Daoy (cell line): ENCODE results near the gene ANKS1B. TPM values are rescaled to one million over a fixed set of nuclear protein-coding genes. Genes with fewer than 3 reads are reported as not detected.

ENCODE experiments used
- DNase-seq: peaks from one replicate; pipeline ENCODE4 v3.0.0-alpha.2; 2015; ENCODE audit warnings: low read depth
- total RNA-seq: library from RNA; depleted of rRNA; stranded (reverse); fragments of >200 nt; shearing (Covaris generic); gene quantifications from 2 replicates; pipeline ENCODE4 v1.2.3, GENCODE V29; 2014

ANKS1B gene
- total RNA-seq, 1 experiment from 2014 or later, result 36.8 TPM

DNA sequence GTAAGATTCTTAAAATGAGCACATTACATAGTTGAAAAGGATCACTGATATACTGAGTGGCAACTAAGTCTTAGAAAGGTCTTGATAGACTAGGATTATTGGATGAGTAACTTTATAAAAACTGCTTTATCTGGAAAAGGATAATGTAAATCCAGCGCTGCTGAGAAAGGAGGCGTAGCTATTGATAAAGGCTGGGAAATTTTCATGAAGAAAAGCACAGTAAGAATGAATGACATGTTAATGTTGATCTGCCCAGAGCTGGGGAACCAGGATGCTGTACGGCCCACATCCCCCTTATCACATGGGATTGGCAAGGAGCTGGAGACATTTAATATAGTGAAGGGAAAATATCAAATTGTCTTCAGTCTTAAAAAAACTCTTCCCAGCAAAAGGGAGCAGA, 1165.7 kb downstream of the ANKS1B start:
- no peak for DNase-seq

DNA sequence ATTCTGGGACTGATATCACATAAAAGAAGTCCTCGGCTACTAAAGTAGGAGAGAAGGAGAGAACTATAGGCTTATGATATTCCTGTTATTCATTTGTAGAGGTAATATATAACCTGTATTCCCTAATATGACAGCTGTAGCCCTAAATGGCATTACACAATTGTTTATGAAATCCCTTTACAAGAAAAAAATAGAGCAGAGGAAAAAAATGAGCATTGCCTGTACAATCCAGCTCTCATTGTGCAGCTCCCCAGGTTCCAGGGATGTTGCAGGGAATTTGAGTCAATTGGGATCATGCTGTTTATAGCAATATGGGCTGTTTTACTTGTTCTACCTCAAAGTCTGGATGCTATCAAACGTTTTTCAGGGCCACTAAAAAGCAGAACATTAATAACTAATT, 1166.5 kb downstream of the ANKS1B start:
- no peak for DNase-seq

DNA sequence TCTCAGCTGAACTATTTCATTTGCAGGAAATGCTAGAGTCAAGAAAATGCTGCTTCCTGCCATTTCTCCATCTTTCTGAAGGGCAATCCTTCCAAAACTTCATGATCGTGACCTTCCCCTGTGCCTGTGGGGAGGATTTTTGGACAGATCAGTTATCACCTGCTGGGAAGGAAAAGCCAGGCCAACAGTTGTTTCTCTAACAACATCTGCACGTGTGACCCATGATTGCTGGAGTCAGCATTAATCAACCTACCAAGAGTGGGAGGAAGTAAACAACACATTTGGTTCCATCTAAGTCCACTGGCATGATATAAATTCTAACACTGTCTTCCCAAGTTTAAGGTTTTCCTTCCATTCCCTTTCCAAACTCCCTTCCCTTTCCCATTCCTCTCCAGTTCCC, 1167.0 kb downstream of the ANKS1B start:
- DNase-seq, result no peak

DNA sequence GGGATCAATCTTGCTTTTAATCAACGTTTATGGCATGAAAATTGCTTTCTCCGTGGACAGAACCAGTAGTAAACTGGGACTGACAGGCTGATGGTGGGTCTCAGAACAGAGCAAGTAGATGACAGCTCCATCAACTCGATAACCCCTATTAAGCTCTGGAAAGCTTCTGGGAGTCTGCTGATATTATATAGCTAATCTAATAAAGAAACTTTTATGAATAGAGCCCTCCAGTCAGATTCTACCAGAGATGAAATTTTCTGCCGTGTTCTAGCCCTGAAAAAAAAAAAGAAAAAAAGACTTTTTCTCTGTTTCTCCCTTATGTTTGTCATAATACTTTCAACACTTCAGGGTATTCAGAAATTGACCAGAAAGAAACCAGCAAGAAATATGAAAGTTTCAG, 1168.0 kb downstream of the ANKS1B start:
- no peak for DNase-seq

DNA sequence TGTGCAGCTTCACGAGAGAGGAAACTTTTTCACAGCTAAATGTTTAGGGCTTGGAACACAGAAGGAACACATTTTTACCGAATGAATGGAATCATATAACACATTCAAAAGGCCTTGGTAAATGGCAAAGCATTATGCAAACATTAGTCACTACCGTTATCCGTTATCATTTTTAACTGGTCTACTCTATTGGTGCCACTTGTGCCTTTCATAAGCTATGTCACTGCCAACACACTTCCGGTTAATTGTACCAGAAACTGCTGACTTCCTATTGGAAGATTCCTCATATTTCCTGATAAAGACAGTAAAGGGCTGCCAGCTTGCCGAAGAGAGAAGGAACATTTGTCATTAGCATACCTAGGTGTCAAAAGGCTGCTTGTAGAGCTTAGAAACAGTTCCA, 1170.5 kb downstream of the ANKS1B start:
- peak; percentile 52 for DNase-seq

DNA sequence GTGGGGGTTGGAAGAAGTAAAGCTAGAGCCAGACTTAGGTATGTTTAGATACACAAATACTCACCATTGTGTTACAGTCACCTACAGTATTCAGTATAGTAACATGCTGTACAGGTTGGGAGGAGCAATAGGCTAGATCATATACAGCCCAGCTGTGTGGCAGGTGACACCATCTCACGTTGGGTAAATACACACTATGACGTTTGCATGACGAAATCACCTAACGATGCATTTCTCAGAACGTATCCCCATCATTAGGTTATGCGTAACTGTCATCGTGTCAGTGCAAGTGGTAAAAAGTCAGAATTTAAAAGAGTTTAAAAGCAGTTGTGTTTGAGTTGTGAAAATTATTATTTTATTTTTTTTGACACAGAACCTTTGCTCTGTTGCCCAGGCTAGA, 1172.5 kb downstream of the ANKS1B start:
- DNase-seq, result no peak

DNA sequence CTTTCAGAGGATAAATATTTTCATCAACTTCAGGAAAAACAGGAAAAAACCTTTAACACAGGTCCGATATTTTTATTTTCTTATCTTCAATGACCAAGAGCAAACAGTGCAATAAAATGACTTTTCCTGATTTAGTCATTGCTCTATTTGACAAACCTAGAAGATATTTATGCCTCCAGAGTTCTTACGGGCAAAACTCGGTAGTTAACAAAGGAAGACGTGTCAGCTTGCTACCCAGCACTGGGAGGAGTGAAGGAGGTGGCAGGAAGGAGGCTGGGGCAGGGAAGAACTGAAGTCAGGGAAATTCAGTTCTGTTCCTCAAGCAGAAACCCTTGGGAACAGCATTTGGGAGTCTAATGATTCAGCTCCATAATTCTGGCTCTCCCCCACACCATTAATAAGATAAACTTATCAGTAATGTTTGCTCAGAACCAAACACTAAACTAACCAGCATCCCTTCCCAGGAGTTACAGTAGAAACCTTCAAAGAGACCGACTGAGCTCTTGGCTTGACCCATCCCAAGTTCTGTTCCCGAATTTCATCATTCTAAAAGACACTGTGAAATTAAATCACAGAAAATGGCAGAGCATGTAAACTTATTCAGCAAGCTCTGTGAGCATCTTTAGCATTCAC, 1176.4 kb downstream of the ANKS1B start:
- DNase-seq, result peak; percentile 22

DNA sequence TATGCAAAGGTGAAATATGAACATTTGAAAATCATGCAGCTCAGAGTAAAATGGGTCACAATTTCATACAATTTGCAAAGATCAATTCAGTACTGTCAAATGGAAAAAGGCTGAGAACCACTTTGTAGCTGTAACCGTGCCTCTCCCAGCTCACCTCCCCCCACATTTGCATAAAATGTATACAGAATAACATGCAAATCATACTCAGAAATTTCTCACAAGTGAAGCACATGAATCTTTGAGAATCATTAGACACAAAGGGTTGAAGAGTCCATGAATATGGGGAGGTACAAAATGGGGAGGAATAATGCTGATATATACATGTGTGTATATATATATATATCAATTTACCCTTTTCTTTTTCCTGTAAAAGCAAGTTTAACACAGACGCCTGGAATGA, 1177.5 kb downstream of the ANKS1B start:
- DNase-seq, result no peak

DNA sequence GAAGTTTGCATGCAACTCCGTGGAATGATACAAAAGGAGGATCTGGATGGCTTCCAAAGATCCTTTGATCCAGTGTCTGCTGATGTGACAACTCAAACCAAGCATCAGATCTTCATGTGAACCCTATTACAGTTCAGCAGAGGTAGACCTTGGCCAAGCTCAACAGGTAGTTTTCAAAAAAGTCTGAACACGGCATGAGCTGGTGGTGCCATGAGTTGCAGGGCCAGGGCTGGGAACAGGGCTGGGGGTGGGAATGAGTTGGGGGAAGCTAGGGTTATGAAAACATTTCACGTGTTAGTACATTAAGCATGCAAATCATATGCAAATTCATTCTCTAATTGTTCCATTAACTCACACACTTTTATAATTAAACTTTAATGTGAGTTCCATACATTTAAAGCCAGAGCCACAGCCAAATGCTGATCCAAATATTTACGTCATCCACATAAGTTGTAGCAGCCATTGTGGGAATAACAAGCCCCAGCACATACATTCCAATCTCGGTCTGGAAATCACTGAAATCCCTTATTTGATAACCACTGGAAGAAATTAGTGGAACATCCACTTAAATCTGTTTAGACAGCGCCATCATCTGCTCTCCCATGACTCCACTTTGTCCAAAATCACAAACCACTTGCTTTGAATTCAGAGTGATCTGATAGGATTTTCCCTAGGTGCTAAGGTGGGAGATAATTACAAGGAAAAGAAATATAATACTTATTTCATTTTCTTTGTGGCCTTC, 1181.1 kb downstream of the ANKS1B start:
- no peak for DNase-seq

DNA sequence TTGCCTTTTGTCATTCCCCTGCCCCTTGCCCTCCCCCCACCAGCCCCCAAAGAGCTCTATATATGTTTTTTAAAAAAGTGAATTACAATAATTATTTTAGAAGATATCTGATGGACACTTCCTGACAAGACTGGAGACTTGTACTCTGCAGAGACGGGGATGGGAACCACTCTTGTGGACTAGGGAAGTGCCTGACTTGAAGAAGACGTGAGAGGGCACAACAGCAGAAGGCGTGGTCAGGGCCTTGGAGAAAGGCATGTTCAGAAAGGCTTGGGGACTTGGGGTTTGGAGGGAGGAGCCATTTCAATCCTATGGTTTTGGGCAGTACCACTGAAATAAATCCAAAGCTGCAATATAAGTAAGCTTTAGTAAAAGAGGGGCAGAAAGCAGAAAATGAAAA, 1184.9 kb downstream of the ANKS1B start:
- no peak for DNase-seq

DNA sequence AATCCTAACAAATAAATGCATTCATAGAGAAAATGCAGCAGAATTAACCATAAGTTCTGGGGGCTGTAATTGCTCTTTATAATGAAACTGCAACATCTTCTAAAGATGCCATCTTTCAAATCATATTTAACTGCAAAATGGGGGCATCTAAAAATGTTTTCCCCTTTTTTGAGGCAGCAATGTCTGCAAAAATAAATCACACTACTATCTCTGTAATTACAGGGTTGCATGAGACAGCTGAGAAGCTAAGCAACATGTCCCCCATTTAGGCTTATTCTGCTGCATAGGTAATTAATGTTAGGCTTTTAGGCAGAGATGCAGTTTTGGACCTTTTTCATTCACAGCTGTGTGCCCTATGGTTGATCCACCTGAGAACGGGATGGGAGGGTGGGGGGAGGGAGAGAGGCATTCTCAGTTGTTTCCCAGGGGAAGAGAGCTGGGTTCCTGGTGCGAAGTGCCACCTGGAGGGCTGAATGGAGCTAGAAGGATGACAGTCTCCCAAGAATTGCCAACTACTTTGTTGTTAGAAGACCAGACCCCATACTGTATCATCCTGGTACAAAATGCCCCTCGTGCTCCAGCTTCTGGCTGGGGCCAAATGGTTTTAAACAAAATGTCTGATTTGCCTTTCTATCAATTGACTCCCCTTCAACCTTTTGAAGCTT, 1185.5 kb downstream of the ANKS1B start:
- no peak for DNase-seq

DNA sequence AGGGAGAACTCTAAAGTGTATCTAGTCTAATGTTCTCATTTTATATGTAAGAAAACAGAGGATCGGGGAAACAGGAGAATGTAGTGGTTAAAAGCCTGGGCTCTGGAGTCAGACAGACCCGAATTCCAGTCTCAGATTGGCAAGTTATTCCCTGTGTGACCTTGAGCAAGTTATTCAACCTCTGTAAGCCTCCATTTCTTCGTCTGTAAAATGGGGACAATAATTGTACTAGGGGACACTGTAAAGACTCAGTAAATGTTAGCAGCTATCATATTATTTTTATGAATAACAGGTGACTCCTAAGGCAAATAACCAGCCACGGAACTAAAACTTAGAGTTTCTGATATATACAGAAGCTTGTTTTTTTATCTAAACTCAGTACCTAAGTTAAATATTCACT, 1187.5 kb downstream of the ANKS1B start:
- DNase-seq, result no peak

DNA sequence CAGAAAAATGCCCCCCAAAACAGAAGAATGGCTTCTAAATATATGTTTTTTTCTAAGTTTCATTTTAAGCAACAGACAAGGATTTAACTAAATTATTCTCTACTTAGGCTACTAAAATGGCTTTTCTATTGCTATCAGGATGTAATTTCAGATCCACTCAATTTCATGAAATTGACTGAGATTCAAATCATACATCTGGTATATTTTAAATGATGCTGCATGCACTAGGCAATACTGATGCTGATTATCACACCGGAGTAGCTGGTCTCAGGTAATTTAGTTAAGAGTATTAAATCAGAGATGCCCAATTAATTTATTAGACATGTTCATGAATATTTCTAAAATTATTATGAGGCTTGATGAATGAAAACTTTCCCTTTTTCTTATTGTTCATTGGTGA, 1188.0 kb downstream of the ANKS1B start:
- DNase-seq, result no peak

DNA sequence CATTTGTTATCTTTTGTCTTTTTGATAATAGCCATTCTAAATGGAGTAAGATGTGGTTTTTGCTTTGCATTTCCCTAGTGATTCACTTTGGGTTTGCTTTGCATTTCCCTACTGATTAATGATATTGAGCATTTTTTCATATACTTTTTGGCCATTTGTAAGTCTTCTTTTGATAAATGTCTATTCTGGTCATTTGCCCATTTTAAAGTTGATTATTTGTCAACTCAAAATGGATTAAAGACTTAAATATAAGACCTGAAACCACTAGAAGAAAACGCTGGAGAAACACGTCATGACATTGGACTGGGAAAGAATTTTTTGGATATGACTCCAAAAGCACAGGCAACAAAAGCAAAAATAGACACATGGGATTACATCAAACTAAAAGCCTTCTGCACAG, 1191.6 kb downstream of the ANKS1B start:
- DNase-seq, result no peak

DNA sequence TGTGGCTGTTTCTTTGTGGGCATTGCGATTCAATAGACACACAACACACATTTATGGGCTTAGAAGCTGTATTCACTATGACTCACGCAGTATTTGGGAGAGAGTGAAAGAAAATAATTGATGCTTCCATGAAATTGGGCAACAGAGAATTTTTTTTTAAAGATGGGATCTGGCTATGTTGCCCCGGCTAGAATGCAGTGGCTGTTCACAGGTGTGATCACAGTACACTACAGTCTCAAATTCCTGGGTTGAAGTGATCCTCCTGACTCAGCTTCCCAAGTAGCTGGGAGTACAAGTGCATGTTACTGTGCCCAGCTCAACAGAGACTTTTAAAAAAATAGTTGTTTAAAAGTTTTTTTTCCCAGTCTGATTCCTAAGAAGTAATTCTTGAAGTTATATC, 1193.3 kb downstream of the ANKS1B start:
- DNase-seq, result no peak

DNA sequence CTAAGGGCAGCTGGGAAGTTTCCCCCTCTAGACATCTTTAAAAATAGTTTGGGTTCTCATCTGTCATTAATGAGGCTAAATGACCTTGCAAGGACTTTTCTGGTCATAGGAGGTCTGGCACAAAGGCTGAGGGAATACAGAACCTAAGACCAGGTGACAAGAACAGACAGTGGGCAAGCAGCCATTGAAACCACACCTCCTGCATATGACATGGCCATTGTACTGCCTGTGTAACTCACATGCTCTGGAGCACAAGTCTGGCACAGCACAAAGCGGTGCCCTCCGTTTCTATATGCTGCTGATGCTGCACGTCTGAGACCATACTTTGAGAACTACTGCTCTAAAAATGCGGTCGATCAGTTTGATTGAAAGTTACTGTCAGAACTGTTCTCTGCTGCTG, 1196.3 kb downstream of the ANKS1B start:
- DNase-seq, result no peak

DNA sequence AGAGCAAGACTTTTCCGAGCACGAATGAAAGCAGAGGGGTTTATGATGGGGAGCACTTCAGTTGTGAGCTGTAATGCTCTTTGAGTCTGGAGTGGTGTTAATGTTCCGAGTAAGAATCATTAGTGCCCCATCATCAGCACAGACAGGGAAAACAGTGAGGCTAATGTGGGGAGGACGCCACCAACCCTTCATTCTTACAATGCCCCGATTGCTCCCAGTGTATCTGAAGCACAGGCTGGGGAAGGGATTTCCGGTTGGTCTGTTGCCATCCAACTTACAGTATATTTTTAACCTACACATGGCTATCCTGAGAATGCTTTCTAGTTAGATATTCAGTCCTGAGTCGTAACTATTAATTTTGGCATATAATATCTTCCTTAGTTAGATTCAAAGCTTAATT, 1198.1 kb downstream of the ANKS1B start:
- no peak for DNase-seq

DNA sequence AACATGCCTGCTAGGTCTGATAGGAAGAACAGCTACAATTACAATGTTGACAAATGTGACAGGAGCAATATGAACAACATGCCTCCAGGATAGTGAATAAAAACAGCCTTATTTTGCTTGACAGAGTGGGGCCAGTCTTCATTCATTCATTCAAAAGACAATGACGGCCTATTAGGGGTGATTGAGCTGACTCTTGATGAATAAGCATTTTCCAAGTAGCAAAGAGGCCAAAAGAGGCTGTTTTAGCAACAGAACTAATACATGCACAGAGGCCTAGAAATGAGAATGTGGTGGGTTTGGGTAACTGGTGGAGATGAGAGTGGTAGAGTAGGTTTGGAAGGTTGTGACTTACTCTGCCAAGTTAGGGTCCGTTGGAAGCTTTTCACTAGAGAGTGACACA, 1201.3 kb downstream of the ANKS1B start:
- DNase-seq, result no peak

DNA sequence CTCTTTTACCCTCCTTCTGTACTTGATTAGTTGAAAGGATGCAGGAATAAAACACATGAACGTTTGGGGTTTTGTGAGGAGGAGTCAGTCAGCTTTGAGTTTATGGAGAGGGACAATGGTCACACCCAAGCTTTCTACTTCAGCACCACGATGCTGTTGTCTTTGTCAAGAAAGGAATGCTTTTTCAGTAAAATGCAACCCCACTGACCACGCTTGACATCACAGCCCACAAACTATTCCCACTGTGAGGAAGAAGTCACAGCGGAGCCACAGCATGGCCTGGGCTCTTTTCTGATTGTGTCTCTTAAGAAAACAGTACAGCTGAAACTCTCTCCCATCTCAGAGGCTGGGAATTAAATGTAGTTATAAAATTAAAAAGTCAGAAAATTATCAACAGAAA, 1204.5 kb downstream of the ANKS1B start:
- no peak for DNase-seq

DNA sequence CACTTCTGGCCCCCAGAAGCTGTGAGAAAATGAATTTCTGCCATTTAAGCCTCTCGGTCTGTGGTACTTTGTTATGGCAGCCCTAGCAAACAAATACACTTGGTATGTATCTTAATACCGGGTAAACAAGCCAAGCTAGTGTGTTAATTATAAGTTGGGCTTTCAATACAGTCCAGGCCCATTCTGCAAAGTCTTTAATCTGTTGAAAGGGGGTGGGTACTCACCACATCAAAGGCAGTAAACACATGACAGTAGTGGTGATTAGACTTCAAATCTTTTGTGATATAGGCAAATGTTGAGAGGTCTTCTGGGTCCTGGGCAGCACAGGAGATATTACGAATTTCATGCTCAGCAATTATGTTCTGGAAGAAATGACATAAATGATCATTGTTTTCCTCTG, 1211.9 kb downstream of the ANKS1B start:
- no peak for DNase-seq

DNA sequence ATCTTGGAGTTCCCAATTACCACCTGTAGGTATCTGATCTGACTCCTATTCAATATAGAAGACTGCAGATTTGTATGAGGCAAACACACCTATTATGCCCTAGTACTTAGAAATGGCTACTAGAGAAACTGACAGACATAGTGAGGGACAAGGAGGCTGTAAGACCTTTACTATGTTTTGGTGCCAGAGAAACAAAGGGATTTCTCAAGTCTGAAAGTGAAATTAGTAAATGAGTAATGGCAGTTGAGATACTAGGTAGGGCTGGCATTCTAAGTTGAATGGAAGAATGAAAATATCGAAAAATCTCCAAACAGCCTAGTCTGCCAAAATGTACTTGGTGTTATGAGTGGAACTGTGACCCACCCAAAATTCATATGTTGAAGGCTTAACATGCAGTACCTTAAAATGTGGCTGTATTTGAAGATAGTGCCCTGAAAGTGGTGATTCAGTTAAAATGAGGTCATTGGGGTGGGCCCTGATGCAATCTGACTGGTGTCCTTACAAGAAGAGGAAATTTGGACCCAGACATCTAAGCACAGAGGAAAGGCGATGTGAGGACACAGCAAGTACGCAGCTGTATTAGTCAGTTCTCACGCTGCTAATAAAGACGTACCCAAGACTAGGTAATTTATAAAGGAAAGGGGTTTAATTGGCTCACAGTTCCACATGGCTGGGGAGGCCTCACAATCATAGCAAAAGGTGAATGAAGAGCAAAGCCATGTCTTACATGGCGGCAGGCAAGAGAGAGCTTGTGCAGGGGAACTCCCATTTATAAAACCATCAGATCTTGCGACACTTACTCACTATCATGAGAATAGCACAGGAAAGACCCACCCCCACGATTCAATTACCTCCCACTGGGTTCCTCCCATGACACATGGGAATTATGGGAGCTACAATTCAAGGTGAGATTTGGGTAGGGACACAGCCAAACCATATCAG, 1212.7 kb downstream of the ANKS1B start:
- no peak for DNase-seq

DNA sequence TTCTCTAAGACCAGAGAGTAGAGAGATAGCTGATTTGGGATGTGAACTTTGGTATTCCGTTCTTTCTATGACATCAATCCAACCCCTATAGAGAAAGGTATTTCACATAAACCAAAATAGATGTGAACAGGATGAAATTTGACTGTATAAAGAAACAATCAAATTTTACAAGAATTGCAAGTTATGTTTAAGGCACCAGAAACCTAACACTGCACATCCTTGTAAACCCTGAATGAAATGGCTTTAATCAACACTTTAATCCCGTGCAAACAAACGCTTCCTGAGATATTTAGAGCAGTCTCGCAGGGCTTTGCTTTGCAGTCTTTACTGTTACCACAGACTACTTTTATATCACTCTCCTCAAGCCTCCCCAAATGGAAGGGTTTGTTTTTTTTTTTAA, 1214.5 kb downstream of the ANKS1B start:
- DNase-seq, result no peak
